ENCODE data around the gene ZMYND10. TPM values are rescaled to one million over a fixed set of nuclear protein-coding genes. Genes with fewer than 3 reads are reported as not detected.

ZMYND10 gene
- 0.07 and 0.13 TPM in 2 replicates for total RNA-seq

DNA sequence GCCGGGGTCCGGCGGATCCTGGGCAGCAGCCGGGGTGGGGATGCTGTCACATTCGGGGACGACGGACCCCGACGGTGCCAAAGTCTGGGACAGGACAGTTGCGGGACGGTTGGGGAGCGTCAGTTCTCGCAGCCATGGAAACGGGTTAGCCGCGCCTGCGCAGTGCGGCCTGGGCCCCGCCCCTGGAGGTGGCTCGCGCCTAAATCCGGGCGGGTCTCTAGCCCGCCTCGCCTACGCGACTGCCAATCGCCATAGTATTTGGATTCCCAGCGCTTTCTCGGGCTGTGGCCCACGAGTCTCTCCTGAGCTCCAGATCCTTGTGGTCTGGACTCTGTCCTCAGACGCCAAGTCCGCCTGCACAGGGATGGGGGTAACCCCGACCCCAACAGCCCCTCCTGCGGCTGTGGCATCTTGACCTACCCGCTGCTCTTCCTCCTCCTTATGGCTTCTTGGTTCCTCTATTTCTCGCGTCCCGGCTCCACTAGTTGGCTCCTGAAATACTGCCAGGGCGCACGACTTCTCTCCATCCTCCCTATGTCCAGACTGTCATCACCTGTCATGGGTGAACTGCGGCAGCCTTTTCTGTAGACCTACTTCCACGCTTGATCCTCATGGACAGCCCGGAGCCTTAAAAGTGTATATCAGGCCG lies at the start of gene ZMYND10:
Gene ZMYND10, minus strand, starts transcription at position 147 of the 649 bp plus-strand sequence. CDS start 153 bp downstream, outside the sequence.

GRCh38 chr3:50358911-50359759 lies 13.6 kb upstream of the ZMYND10 start, which contains the start of gene TMEM115:
TMEM115 (minus strand) TSS chr3:50359521; CDS start chr3:50359063, 458 bp downstream.

GRCh38 chr3:50350527-50351322 lies 5.2 kb upstream of the ZMYND10 start, which contains the start of the genes CYB561D2 and NPRL2:
CYB561D2 (plus strand) TSS chr3:50350862; CDS start chr3:50351434, 572 bp downstream.
NPRL2 (minus strand) TSS chr3:50350775; CDS start chr3:50350652, 123 bp downstream.

DNA sequence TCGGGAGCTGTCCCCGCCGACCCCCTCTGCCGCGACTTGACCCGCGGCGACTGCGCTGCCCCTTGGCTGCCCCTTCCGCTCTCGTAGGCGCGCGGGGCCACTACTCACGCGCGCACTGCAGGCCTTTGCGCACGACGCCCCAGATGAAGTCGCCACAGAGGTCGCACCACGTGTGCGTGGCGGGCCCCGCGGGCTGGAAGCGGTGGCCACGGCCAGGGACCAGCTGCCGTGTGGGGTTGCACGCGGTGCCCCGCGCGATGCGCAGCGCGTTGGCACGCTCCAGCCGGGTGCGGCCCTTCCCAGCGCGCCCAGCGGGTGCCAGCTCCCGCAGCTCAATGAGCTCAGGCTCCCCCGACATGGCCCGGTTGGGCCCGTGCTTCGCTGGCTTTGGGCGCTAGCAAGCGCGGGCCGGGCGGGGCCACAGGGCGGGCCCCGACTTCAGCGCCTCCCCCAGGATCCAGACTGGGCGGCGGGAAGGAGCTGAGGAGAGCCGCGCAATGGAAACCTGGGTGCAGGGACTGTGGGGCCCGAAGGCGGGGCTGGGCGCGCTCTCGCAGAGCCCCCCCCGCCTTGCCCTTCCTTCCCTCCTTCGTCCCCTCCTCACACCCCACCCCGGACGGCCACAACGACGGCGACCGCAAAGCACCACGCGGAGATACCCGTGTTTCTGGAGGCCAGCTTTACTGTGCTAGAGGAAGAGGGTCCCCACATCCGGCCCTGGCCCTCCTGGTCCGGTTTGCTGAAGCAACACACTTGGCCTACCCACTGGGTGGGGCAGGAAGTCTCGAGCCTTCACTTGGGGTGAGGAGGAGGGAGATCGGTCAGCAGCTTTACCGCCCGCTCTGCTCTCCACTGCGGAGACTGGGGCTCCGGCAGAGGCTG lies 4.8 kb downstream of the ZMYND10 start, which contains the start of gene RASSF1:
Gene RASSF1, minus strand, starts transcription at position 389 of the 882 bp plus-strand sequence. Its CDS starts 31 bp downstream, at position 358.

DNA sequence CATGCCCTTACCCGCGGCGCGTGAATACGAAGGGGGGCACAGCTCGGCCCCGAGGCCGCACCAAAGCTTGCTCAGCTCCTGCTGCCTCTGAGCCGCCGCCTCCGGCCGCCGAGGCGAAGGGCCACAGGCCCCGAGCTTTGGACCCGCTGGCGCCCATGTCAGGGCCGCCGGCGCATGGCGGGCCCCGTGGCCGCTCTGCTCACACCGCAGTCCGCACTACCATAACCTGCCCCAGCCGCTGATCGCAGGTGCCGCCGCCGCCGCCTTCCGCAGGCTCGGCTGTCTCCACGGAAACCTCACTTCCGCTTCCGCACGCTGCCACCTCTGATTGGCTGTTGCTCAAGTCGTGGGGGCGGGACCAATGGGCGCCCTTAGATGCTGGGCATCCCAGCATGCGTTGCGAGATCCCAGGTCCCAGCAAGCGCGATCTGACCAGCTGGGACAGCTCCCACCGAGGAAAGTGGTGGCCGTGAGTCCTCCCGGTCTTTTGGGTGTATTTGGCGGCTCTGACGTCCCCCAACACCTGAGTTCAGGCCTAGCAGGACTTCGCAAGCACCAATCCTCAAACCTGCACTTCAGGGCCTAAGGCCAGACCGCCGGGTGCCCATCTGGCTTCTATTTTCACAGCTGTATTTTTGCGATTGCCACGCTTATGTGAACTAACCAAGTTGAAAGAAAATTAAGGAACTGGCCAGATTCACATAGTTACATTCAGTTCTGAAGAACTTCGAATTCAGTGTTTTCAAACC lies 17.4 kb downstream of the ZMYND10 start, which contains the start of gene TUSC2:
Gene TUSC2, minus strand, starts transcription at position 281 of the 749 bp plus-strand sequence. Its CDS starts 124 bp downstream, at position 157.

DNA sequence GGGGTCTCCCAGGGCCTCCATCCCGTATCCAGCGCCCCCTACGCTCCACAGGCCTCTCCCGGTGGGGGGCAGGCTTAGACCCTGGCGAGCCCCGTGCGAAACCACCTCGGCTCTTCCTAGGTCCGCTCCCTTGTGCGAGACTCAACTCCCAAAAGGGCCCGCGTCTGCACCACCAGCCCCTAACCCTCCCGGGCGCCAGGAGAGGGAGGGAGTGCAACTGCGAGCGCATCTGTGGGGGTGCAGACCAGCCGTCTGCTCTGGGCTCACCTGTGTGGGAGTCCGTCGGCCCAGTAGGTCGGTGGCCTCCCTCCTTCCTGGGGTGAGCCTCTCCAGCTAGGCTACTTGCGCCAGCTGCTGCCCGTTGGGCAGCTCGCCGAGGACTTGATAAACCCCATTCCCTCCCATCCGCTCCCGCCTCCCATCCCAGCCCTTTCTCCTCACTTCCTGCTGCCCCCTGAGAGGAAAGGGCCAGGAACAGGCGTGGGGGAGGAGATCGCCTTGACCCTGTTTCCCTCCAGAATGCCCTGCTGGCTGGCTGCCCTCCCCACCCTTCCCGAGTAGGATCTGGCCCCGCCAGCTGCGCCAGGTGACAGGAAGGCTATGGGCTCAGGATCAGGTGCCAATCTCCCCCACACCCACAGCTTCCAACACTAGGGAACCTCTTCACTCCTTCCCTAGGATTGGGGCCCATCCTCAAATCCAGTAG lies 23.0 kb downstream of the ZMYND10 start, which contains the start of gene HYAL2:
Gene HYAL2, minus strand, starts transcription at position 360 of the 706 bp plus-strand sequence. CDS start 2,256 bp downstream, outside the sequence.

GRCh38 chr3:50303013-50303815 lies 42.3 kb downstream of the ZMYND10 start, which contains the start of gene HYAL1:
HYAL1 (minus strand) TSS chr3:50303574; CDS start chr3:50302956, 618 bp downstream.

DNA sequence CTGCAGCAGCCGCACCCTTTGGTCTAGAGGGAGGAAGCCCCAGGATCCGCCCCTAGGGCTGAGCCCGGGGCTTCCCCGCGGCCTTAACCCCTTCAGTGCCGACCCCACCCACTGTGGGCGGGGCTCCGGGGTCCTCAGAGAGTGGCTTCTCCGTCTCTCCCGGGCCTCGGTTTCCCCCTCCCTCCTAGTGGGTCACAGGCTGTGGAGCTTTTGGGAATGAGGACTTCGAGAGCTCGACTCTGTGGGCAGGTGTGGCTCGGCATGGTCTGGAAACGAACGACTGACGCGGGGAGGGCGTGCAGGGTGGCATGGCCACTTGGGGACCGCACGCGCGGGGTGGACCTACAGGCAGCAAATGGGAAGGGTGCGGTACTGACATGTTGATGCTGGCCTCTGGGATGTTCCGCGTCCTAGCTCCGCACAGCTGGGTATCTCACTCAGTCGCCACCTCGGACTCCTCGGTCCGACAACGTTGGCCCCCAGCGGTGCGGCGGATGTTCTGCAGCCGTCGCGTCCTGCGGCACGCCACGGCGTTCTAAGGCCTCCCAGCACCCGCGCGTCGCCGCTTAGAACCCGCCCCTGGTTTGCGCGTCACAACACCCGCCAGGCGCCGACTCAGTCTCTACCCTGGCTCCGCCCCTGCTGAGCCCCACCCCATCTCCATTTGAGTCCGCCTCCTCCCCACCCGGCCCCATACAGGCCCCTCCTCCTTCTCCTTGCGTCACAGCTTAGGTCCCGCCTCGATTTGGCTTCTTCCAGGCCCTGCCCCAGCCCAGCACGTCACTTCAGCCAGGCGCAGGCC lies 46.5 kb downstream of the ZMYND10 start, which contains the start of the genes HYAL3 and NAA80:
Gene HYAL3, minus strand, starts transcription at position 570 of the 802 bp plus-strand sequence. CDS start 3,803 bp downstream, outside the sequence.
Gene NAA80, minus strand, starts transcription at position 570 of the 802 bp plus-strand sequence. CDS start 1,942 bp downstream, outside the sequence.

DNA sequence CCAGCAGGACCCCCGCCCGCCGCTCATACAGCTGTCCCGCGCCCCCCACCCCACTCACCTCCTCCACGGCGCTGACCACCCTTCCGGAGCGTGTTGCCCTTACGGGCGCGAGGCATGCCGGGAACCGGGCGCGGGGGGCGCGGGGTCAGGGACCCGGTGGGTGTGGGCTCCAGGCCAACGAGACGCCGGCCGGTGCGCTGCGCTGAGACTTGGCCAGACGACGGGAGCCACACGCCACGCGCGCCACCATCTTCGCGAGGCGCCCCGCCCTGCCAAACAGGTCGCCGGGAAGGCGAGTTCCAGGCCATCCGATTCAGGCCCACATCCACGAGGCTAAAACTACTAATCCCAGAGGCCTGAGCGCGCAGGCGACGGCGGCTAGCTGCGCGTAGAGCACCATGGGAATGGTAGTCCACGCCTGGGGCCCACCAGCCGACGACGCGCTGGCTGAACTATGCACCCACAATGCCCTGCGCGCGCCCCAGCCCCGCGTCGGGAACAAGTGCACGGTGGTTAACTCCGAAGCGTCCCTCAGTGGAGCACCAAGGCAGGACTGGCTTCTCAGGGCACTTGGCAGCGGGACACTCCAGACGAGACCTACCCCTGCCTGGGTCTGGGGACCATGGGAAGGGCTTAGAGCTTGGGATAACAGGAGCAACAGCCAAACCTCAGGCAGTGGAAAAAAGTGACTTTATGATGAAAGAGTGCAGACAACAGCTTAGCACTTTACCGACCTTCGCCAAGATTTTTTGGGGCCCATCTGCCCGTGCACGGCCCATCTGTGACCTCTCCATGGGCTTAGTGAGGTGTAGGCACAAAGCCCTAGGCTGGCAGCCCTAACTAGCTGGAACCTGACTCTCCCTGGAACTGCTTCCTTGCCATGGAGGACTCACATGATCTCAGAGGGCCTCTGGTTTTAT lies 53.1 kb downstream of the ZMYND10 start, which contains the start of gene IFRD2:
Gene IFRD2, minus strand, starts transcription at position 271 of the 920 bp plus-strand sequence. Its CDS starts 155 bp downstream, at position 116.

Other genes starting within 250 kb of the ZMYND10 start
- 75.3 and 134 TPM in 2 replicates for gene SEMA3F, start 190.4 kb downstream of the ZMYND10 start, total RNA-seq
- not detected in 2 replicates for gene GNAT1, start 154.1 kb downstream of the ZMYND10 start, total RNA-seq
- 0.13 and 0.36 TPM in 2 replicates for gene SLC38A3, start 140.5 kb downstream of the ZMYND10 start, total RNA-seq
- 492 and 561 TPM in 2 replicates for gene GNAI2, start 109.5 kb downstream of the ZMYND10 start, total RNA-seq
- 0.40 and 0.79 TPM in 2 replicates for gene SEMA3B, start 76.6 kb downstream of the ZMYND10 start, total RNA-seq
- gene LSMEM2, start 66.6 kb downstream of the ZMYND10 start, total RNA-seq: not detected in 2 replicates
- gene IFRD2, start 53.3 kb downstream of the ZMYND10 start, total RNA-seq: 114 and 131 TPM in 2 replicates
- 4.9 and 7.0 TPM in 2 replicates for gene HYAL3, start 46.3 kb downstream of the ZMYND10 start, total RNA-seq
- gene NAA80, start 46.3 kb downstream of the ZMYND10 start, total RNA-seq: 7.0 and 10.0 TPM in 2 replicates
- gene HYAL1, start 42.2 kb downstream of the ZMYND10 start, total RNA-seq: 3.7 and 5.0 TPM in 2 replicates
- gene HYAL2, start 23.0 kb downstream of the ZMYND10 start, total RNA-seq: 271 and 320 TPM in 2 replicates
- gene TUSC2, start 17.5 kb downstream of the ZMYND10 start, total RNA-seq: 29.6 and 31.4 TPM in 2 replicates
- gene RASSF1, start 4.9 kb downstream of the ZMYND10 start, total RNA-seq: 14.6 and 17.0 TPM in 2 replicates
- 15.8 and 16.1 TPM in 2 replicates for gene NPRL2, start 5.0 kb upstream of the ZMYND10 start, total RNA-seq
- gene CYB561D2, start 5.1 kb upstream of the ZMYND10 start, total RNA-seq: 10.8 and 12.2 TPM in 2 replicates
- 42.3 and 46.7 TPM in 2 replicates for gene TMEM115, start 13.8 kb upstream of the ZMYND10 start, total RNA-seq
- under 0.01 TPM in 2 replicates for gene CACNA2D2, start 157.9 kb upstream of the ZMYND10 start, total RNA-seq
- 2.1 and 3.4 TPM in 2 replicates for gene C3orf18, start 222.0 kb upstream of the ZMYND10 start, total RNA-seq
- gene HEMK1, start 223.8 kb upstream of the ZMYND10 start, total RNA-seq: 10.8 and 12.0 TPM in 2 replicates